ENCODE measurements around the gene NAT16. TPM values are rescaled to one million over a fixed set of nuclear protein-coding genes. Genes with fewer than 3 reads are reported as not detected.

Gene NAT16
- total and polyA plus RNA-seq, 2 of the 4 experiments (the other 2 are of a cell fraction), result 0.05 TPM; not detected in 1

DNA sequence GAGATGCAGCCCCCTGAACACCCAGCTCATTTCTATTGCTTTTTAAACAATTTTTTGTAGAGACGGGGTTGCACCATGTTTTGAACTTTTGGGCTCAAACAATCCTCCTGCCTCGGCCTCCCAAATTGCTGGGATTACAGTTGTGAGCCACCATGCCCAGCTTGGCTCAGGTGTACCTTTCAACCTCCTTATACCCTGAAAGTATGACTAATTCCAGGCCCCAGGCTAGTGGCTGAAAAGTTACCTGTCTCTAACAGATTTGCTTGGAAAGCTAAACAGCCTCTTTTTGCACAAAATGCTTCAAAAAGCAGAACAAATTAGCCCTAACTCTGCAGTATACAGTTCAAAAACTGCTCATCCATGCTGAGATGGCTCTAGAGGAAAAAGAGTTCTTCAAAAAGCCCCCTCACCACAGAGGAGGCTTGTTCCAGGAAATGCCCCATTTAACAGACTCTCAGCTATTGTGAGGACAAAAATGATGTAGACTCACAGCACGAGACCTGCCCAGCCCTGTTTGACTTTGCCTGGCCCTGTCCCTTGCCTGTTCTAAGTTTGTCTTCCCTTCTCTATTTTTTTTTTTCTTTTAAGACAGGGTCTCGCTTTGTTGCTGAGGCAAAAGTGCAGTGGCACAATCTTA lies 39.2 kb downstream of the NAT16 start:
- Histone ChIP-seq H3K4me3 (ENCODE audit: insufficient read depth, low read depth, low read length) (no peak overlapping the region), H4K91ac (ENCODE audit: insufficient read depth, low read depth, low read length) (no peak overlapping the region; the same call in 1 of the 2 replicates), H2BK15ac (ENCODE audit: low read depth, low read length) (peak overlapping the region; percentile 43; the same call in 2 of the 3 replicates), H2AK5ac (ENCODE audit: low read depth, low read length) (peak overlapping the region; percentile 69; the same call in 1 of the 2 replicates), H3K9me1 (ENCODE audit: insufficient read depth, low read length) (peaks cover 5% of the 10 kb centered on the region; the same call in 1 of the 2 replicates), H3K4ac (ENCODE audit: low read depth, low read length) (peak overlapping the region; percentile 60; the same call in 1 of the 2 replicates), H3K56ac (ENCODE audit: extremely low read depth, insufficient read depth, low read length) (no peak overlapping the region), H4K8ac (ENCODE audit: low read depth in 2 of 2, low read length in 2 of 2) (no peak overlapping the region; a peak in 1 of 4 replicates), H3K79me1 (ENCODE audit: low read depth in 1 of 2, low read length in 2 of 2) (peaks cover 0 to 11% of the 10 kb centered on the region in 2 experiments; a peak in 2 of 4 replicates), H3K4me1 (ENCODE audit: control insufficient read depth, insufficient read depth, low read length) (peaks cover 13% of the 10 kb centered on the region; the same call in 1 of the 2 replicates), H3K23ac (ENCODE audit: low read depth, low read length) (no peak overlapping the region), H2AFZ (replicated peaks; ENCODE audit: low read length, poor library complexity) (no peak overlapping the region), H3K18ac (ENCODE audit: low read depth, low read length) (no peak overlapping the region), H3K36me3 (ENCODE audit: control insufficient read depth, insufficient read depth, low read length) (peaks cover 14% of the 10 kb centered on the region), H3K9me3 (ENCODE audit: control insufficient read depth, insufficient read depth, low read length) (no peaks in the 10 kb centered on the region), H3K27me3 (ENCODE audit: control insufficient read depth, insufficient read depth, low read length) (peaks cover under 1% of the 10 kb centered on the region; the same call in 1 of the 2 replicates), H2BK5ac (ENCODE audit: low read depth, low read length, poor library complexity, severe bottlenecking) (peak overlapping the region; percentile 28), H4K20me1 (ENCODE audit: insufficient read depth, low read length) (peaks cover 17% of the 10 kb centered on the region), H3K27ac (ENCODE audit: insufficient read depth, low read length) (no peak overlapping the region), H3K4me2 (ENCODE audit: low read depth, low read length) (no peak overlapping the region), H2BK120ac (ENCODE audit: low read depth, low read length) (peak overlapping the region; percentile 57; the same call in 1 of the 2 replicates), H4K5ac (ENCODE audit: low read depth, low read length) (no peak overlapping the region), H3K9ac (ENCODE audit: low read depth, low read length) (no peak overlapping the region), H2BK20ac (ENCODE audit: low read depth, low read length) (peak overlapping the region; percentile 17; the same call in 1 of the 2 replicates), H2AK9ac (replicated peaks; ENCODE audit: low read depth, low read length, poor library complexity) (no peak overlapping the region), H3K14ac (replicated peaks; ENCODE audit: low read depth, low read length) (no peak overlapping the region)
- intact Hi-C loops (cut with micrococcal nuclease) (no loop called here), dilution Hi-C loops (cut with HindIII; ENCODE audit: low sequenced_read_pairs, unreplicated experiment) (no loop called here), in situ Hi-C loops (cut with MboI; ENCODE audit: low sequenced_read_pairs) (no loop called here)
- BruUV-seq (replicated peaks), result no TSS peak
- DNase-seq (no peak), ATAC-seq (ENCODE audit: low read depth) (no peak)
- 90% methylated on average over 2 of the region's 4 CpGs; no CpG with 5 or more reads in 1 of the 2 experiments for WGBS, 2 experiments (ENCODE audit: extremely low coverage in 2 of 2, insufficient read length in 1 of 2)
- TF ChIP-seq, protein P1, sequence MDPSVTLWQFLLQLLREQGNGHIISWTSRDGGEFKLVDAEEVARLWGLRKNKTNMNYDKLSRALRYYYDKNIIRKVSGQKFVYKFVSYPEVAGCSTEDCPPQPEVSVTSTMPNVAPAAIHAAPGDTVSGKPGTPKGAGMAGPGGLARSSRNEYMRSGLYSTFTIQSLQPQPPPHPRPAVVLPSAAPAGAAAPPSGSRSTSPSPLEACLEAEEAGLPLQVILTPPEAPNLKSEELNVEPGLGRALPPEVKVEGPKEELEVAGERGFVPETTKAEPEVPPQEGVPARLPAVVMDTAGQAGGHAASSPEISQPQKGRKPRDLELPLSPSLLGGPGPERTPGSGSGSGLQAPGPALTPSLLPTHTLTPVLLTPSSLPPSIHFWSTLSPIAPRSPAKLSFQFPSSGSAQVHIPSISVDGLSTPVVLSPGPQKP (IDR thresholded peaks at IDR 0.05; ENCODE audit: borderline replicate concordance, low read depth, low read length), result no peak
- no peak for TF ChIP-seq SMC3 (IDR thresholded peaks at IDR 0.05; ENCODE audit: low read depth, low read length)
- peak; percentile 81; the same call in 1 of the 2 replicates for TF ChIP-seq POLR2A (IDR thresholded peaks at IDR 0.05; ENCODE audit: low read depth, low read length)
- no peak for TF ChIP-seq CHD1 (IDR thresholded peaks at IDR 0.05; ENCODE audit: low read depth, low read length)
- TF ChIP-seq RAD21 (IDR thresholded peaks at IDR 0.05; ENCODE audit: low read length), result no peak
- TF ChIP-seq MAZ (IDR thresholded peaks at IDR 0.05; ENCODE audit: borderline replicate concordance, low read depth, low read length), result no peak
- TF ChIP-seq FOS (IDR thresholded peaks at IDR 0.05; ENCODE audit: low read depth, low read length), result no peak
- POLR2A ChIA-PET (ENCODE audit: unreplicated experiment), result interaction anchor here (1.8 kb wide), 1 partner anchor 56 kb away, joined by 4 read pairs; the partner anchor contains the start of gene TRIM56
- CTCF ChIA-PET, result interaction anchor here (2.1 kb wide), 1 partner anchor 51 kb away, joined by 8 read pairs; no protein-coding TSS in a partner anchor
